Measurements from ENCODE around the gene NPY1R. TPM values are rescaled to one million over a fixed set of nuclear protein-coding genes. Genes with fewer than 3 reads are reported as not detected.

Gene NPY1R
- total RNA-seq, 4 donors from 2014 or later, result 11.5 to 51.1 (median 37.9) TPM

GRCh38 chr4:163317110-163317509, 15.3 kb downstream of the NPY1R start:
- DNase-seq (ENCODE audit: low spot score) (no peak), ATAC-seq (ENCODE audit: low FRiP score) (no peak)
- no peak for TF ChIP-seq CTCF (IDR thresholded peaks at IDR 0.05)

GRCh38 chr4:163309466-163309865, 22.9 kb downstream of the NPY1R start:
- ATAC-seq (ENCODE audit: low FRiP score) (no peak), DNase-seq (ENCODE audit: low spot score) (no peak)
- TF ChIP-seq CTCF (IDR thresholded peaks at IDR 0.05), result no peak

GRCh38 chr4:163303069-163303468, 29.3 kb downstream of the NPY1R start:
- ATAC-seq (ENCODE audit: low FRiP score) (no peak), DNase-seq (ENCODE audit: low spot score) (no peak)
- no peak for TF ChIP-seq CTCF (IDR thresholded peaks at IDR 0.05)

GRCh38 chr4:163300445-163300844, 32.0 kb downstream of the NPY1R start:
- DNase-seq (ENCODE audit: low spot score) (no peak), ATAC-seq (ENCODE audit: low FRiP score) (no peak)
- no peak for TF ChIP-seq CTCF (IDR thresholded peaks at IDR 0.05)

GRCh38 chr4:163295138-163295537, 37.3 kb downstream of the NPY1R start:
- ATAC-seq (ENCODE audit: low FRiP score) (no peak), DNase-seq (ENCODE audit: low spot score) (no peak)
- no peak for TF ChIP-seq CTCF (IDR thresholded peaks at IDR 0.05)

- DNase-seq (ENCODE audit: low spot score), result no peak
- no peak for ATAC-seq (ENCODE audit: low FRiP score)
- TF ChIP-seq CTCF (IDR thresholded peaks at IDR 0.05), result no peak
Measured at GRCh38 chr4:163284304-163284703, 48.1 kb downstream of the NPY1R start.

GRCh38 chr4:163280703-163281519, 51.5 kb downstream of the NPY1R start:
- TF ChIP-seq CTCF (IDR thresholded peaks at IDR 0.05), result no peak
- ATAC-seq (ENCODE audit: low FRiP score), result no peak
- no peak for DNase-seq (ENCODE audit: low spot score)
